Retinal pigment epithelial cell (primary cell): ENCODE results near the gene AQP12B.

Experiments
- DNase-seq: peaks from one replicate; pipeline ENCODE4 v3.0.0-alpha.2; 2010; ENCODE audit warnings: low read depth
- H3K4me3 ChIP-seq: 2 replicates; pipeline ENCODE4 v1.5.1; 2011; ENCODE audit warnings: mild to moderate bottlenecking, low read length, control low read depth, moderate library complexity
- TF ChIP-seq, protein P1 (sequence below): conservative IDR thresholded peaks from 2 replicates; pipeline ENCODE4 v1.5.1; 2011; ENCODE audit warnings: low read depth, low read length, control low read depth, inconsistent platforms

The AQP12B gene

DNA sequence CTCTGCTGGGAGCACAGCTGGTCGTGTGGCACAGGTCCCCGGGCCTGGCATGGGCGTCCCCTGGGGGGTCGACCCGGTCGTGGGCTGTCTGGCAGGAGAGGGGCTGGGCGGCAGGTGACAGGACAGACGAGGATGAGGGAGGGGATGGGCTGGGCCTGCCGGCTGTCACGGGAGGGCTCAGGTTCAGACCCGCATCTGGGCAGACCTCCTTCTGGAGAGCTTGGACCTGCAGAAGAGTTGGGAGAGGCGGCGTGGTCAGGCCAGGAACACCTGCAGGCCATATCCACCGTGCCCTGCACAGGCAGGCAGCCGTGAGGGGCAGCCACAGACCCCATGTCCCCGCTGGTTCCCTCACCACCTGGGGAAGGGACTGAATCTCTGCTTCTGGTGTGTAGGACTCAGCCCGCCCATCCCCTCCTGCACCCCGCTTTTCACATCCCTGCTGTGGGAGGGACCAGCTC lies 34.5 kb upstream of the AQP12B start:
- TF ChIP-seq, protein P1, sequence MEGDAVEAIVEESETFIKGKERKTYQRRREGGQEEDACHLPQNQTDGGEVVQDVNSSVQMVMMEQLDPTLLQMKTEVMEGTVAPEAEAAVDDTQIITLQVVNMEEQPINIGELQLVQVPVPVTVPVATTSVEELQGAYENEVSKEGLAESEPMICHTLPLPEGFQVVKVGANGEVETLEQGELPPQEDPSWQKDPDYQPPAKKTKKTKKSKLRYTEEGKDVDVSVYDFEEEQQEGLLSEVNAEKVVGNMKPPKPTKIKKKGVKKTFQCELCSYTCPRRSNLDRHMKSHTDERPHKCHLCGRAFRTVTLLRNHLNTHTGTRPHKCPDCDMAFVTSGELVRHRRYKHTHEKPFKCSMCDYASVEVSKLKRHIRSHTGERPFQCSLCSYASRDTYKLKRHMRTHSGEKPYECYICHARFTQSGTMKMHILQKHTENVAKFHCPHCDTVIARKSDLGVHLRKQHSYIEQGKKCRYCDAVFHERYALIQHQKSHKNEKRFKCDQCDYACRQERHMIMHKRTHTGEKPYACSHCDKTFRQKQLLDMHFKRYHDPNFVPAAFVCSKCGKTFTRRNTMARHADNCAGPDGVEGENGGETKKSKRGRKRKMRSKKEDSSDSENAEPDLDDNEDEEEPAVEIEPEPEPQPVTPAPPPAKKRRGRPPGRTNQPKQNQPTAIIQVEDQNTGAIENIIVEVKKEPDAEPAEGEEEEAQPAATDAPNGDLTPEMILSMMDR: no peak
- H3K4me3 ChIP-seq: no peak overlapping the region
- no peak for DNase-seq

DNA sequence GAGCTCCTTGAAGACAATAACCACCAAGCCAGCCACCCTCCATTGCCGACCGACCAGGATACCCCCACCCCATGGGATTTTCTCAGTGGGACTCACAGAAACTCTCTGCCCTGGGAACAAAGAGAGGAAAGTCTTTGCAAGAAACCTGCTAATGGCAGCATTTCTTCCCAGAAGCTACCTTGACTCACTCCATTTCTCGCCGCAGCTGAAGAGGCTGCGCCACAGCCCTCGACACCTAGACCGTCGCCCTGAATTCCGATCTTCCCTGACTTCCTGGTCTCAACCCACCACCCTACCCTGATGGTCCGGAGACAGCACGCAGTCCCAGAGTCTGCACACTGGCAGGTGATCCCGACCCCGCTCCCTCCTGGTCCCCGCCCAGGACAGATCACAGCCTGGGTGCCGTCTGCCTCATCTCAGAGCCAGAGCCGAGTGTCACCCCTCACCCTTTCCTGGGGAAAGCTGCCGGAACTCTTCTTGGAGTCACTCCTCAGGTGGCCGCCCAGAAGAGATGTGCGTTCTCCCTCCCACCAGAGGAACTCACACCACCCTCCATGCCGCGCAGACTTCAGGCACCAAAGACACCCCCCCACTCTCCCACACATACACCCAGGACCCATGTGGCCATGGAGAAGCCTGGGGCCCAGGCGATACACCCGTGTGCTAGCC lies 33.6 kb upstream of the AQP12B start:
- H3K4me3 ChIP-seq: no peak overlapping the region
- DNase-seq: no peak
- TF ChIP-seq, protein P1: no peak

DNA sequence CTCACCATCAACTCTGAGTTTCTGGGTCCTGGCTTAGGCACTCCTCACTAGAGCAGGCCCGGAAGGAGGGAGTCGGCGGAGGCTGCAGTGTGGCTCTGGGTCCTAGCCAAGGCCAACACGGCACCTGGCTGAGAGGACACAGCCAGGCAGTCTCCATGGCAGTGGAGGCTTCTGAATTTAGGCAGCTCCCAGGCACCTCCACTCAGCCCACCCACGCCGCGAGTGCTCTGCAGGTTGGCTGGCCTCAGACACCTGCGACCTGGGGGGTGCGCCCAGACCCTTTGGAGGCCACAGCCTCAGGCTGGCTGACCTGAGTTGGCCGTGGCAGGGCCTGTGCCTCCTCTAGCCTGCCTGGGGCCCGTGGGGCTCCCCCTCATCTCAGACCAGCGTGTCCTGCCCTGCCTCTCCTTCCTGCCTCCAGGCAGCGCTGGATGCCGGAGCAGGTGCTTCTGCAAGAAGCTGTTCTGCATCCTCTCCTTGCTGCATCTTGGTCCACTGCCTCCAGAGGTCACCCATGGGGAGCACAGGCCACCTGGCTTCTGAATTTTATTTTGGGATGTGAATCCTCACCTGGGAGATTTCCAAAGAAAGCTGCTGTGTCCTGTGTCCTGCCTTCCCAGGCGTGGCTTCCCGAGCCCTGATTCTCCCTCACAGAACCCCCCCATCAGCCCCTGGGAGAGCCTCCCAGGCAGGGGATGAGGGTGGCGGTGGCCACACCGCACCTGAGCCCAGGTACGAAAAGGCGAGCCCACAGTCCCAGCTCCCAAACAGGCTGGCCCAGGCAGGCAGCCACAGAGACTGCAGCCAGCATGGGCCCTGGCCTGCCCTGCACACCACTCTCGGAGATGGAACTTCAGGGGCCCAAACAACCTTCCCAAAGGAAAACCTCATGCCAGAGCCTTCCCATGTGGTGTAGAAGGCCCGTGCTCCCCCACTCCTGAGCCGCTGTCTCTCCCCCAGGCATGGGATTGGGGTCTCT lies 32.4 kb upstream of the AQP12B start:
- DNase-seq: no peak
- no peak overlapping the region for H3K4me3 ChIP-seq
- TF ChIP-seq, protein P1: no peak

DNA sequence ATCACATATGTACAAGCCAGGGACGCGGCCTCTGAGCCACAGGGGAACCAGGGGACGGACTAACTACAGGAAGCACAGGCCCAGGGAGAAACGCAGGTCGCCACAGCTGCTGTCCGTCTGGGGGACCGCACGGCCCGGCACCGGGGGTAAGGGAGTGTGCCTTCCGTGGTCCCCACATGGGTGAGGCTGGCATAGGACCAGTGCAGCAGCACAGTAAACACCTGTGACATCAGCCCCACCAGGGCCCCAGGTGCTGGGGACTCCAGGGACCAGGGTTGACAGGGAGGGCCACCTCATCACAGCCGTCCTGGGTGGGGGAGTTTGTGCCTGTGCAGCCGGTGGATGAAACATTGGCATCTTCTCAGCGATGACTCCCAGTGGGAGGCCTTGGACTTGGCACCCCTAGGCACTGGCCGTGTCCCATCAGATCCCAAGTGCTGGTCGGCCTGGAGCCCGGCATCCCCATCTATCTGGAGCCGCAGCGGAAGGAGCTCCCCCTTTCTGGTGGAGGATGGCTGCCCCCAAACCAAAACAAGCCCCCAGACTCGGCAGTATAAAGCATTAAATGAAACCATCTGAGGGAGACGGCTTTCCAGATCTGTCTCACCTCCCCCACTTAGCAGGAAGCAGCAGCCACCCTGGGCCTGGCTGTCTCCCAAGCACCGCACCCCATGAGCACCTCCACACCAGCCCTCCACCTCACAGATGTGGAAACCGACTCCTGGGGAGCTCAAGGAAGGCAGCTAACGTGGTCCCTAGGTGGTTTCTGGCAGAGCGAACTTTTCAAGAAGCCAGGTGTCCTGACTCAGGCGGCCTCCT lies 31.5 kb upstream of the AQP12B start:
- DNase-seq: no peak
- H3K4me3 ChIP-seq: no peak overlapping the region
- TF ChIP-seq, protein P1: no peak

DNA sequence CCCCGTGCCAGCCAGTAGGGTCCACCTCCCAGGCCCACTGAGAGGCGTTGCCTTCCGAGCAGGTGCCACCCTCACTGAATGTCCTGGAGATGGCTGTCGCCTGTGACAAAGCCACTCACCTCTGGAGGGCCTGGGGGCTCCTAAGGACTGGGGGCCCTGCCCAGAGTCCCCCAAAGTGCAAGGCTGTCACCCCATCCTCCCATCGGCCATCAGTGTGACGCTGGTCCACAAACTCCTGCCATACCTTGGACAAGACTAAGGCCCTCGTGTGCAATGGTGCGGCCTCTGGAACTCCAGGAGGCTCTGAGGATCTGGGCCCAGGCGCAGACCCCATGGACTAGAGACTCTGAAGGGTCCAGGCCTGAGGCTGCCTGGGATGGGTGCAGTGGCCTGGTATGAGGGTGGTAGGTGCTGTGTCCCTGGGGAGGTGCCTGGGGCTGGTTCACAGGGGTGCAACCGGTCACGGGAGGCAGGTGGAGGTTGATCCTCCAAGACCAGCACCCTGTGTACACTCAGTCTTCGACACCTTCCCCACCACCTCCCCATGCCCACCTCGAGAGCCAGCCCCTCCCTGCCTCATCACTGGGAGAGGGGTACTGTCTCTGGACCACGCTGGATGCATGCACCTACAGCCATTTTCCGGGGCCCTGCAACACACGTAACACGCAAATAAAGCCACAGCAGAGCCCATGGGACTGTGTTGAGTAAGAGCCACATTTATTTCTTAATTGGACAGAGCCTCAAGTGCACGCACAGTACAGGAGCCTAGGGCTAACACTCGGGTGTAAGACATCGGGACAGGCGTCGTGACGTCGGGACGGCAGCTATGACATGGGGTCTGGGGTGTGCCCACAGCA lies 30.6 kb upstream of the AQP12B start:
- DNase-seq: no peak
- no peak overlapping the region for H3K4me3 ChIP-seq
- TF ChIP-seq, protein P1: no peak

DNA sequence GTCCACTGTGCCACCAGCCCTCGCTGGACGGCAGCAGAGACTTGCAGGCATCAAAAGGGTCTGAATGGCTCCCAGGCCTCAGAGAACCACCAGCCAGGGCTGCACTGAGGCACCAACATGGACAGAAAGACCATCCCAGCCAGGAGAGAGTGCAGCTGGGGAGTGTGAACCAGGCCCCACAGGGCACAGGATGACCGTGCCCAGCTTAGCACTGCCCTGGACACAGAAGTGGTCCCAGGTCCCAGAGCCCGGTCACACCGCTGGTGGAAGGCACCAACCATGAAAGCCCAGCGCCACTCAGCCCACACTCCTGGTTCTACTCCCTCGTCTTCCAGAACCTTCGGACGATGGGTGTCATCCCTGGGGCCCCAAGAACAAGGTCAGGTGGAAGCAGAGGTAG lies 29.4 kb upstream of the AQP12B start:
- no peak for DNase-seq
- TF ChIP-seq, protein P1: no peak

More for the DNA sequence above, 29.4 kb upstream of the AQP12B start:
- H3K4me3 ChIP-seq: no peak overlapping the region
